Neural progenitor cell (in vitro differentiated cells): ENCODE data around the gene SBNO1.

Source experiments
- CTCF ChIP-seq: fragments of 200-600 bp; sonication (generic); IDR thresholded peaks from 2 replicates; pipeline ENCODE4 v1.5.1; 2017; ENCODE audit warnings: antibody characterized with exemption, mild to moderate bottlenecking
- EZH2 ChIP-seq: fragments of 200-600 bp; sonication (generic); IDR thresholded peaks from 2 replicates; pipeline ENCODE4 v1.6.1; 2017; ENCODE audit warnings: antibody characterized with exemption, mild to moderate bottlenecking, moderate library complexity
- EZH2phosphoT487 ChIP-seq: fragments of 200-600 bp; sonication (generic); IDR thresholded peaks from 2 replicates; pipeline ENCODE4 v1.6.1; 2017; ENCODE audit warnings: antibody characterized with exemption

GRCh38 chr12:123282111-123282510 lies 82.5 kb downstream of the SBNO1 start:
- TF ChIP-seq CTCF (no peak), EZH2 (no peak), EZH2phosphoT487 (no peak)
